A673 (cell line): ENCODE results near the gene CSNK1A1L. TPM values are rescaled to one million over a fixed set of nuclear protein-coding genes. Genes with fewer than 3 reads are reported as not detected.

Source experiments
- BruUV-seq: library from RNA; stranded (reverse); fragments of 400-500 nt; replicated peaks from 2 replicates; lab custom pipeline; 2021; lab: Mats Ljungman, UMichigan
- CTCF ChIA-PET: fragments of 300-600 bp; sonication (Branson Sonifier 250); formaldehyde crosslinking; loops from one replicate; lab custom pipeline; 2022; ENCODE audit warnings: antibody characterized with exemption; lab: Charles Lee
- POLR2A ChIA-PET: fragments of 300-600 bp; sonication (Branson Sonifier 250); formaldehyde crosslinking; loops from one replicate; lab custom pipeline; 2022; ENCODE audit warnings: antibody characterized with exemption; ENCODE audit not compliant: low non-redundant PET; lab: Charles Lee
- DNase-seq: peaks from one replicate; pipeline ENCODE4 v3.0.0-alpha.2; 2015; ENCODE audit warnings: low spot score
- H3K27ac ChIP-seq: fragments of 200-600 bp; sonication (generic); 2 replicates; pipeline ENCODE4 v1.5.1; 2016; ENCODE audit warnings: mixed run types, low read depth, mild to moderate bottlenecking, mixed read lengths, antibody characterized with exemption, low read length; ENCODE audit not compliant: poor library complexity, severe bottlenecking
- H3K27me3 ChIP-seq: fragments of 200-600 bp; sonication (generic); replicated peaks from 2 replicates; pipeline ENCODE4 v1.6.1; 2017; ENCODE audit warnings: mixed run types, low read depth, mild to moderate bottlenecking, mixed read lengths, antibody characterized with exemption, low read length; ENCODE audit not compliant: insufficient read depth, poor library complexity
- H3K36me3 ChIP-seq: fragments of 200-600 bp; sonication (generic); 2 replicates; pipeline ENCODE4 v1.6.1; 2016; ENCODE audit warnings: mixed run types, mild to moderate bottlenecking, mixed read lengths, antibody characterized with exemption, low read length; ENCODE audit not compliant: insufficient read depth, poor library complexity, severe bottlenecking
- H3K4me1 ChIP-seq: fragments of 200-600 bp; sonication (generic); 2 replicates; pipeline ENCODE4 v1.6.1; 2017; ENCODE audit warnings: mixed run types, mild to moderate bottlenecking, mixed read lengths, antibody characterized with exemption, low read length; ENCODE audit not compliant: insufficient read depth, poor library complexity, severe bottlenecking
- H3K4me3 ChIP-seq: fragments of 200-600 bp; sonication (generic); 2 replicates; pipeline ENCODE4 v1.5.1; 2016; ENCODE audit warnings: low read depth, mixed run types, mild to moderate bottlenecking, mixed read lengths, low read length; ENCODE audit not compliant: poor library complexity, severe bottlenecking
- H3K9me3 ChIP-seq: fragments of 200-600 bp; sonication (generic); 2 replicates; pipeline ENCODE4 v1.6.1; 2016; ENCODE audit warnings: mixed run types, low read depth, mild to moderate bottlenecking, mixed read lengths, antibody characterized with exemption, low read length; ENCODE audit not compliant: poor library complexity, severe bottlenecking
- EZH2 ChIP-seq: fragments of 200-600 bp; sonication (generic); IDR thresholded peaks from 2 replicates; pipeline ENCODE4 v1.6.1; 2017; ENCODE audit warnings: borderline replicate concordance, low read depth, mild to moderate bottlenecking, mixed read lengths, antibody characterized with exemption, low read length; ENCODE audit not compliant: poor library complexity, severe bottlenecking
- intact Hi-C: fragments of 100-400 bp; cut with micrococcal nuclease; formaldehyde crosslinking; loops from one replicate; pipeline ENCODE4 v1.10.0; 2022; ENCODE audit not compliant: unreplicated experiment
- total RNA-seq: library from RNA; stranded (reverse); gene quantifications from 2 replicates; pipeline ENCODE4 v1.2.3, GENCODE V29; 2021
- TF ChIP-seq, protein P1 (sequence below): fragments of 300-800, 200-600 bp; sonication (generic); conservative IDR thresholded peaks from 2 replicates; pipeline ENCODE4 v1.5.1; 2017; ENCODE audit warnings: low read depth, mild to moderate bottlenecking, antibody characterized with exemption, low read length, moderate library complexity, mixed read lengths

Gene CSNK1A1L
- total RNA-seq, 1 experiment from 2014 or later = not detected

DNA sequence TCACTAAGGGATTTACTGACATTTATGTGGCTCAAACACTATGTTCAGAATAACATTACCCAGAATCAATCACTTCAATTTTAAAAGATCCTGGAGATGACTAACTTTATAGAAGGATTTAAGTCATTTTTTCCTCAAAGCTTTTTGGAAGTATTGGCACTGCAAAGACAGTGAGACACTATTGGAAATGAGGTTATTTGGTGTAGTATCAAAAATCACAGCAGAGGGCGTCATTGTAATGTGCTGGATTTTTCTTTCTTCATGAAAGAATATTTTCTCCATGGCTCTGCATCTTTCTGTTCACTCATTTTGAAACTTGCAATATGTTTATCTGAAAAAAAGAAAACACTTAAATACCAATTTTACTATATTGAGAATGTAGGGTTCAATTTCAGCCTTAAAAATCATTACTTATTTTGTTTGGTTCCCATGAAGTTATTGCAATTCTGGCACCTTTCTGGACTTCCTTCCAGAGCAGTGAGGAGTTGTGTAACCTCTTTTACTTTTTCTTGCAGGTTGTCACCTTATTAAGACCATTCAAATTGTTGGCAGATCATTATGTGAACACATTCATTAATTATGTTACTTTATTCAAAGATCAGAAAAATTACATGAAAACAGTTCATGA is 3.7 kb upstream of the CSNK1A1L start:
- no TSS peak for BruUV-seq
- no peak overlapping the region for H3K27ac ChIP-seq
- no peaks in the 10 kb centered on the region for H3K4me1 ChIP-seq
- no peaks in the 10 kb centered on the region for H3K9me3 ChIP-seq
- TF ChIP-seq EZH2 = no peak
- TF ChIP-seq, protein P1, sequence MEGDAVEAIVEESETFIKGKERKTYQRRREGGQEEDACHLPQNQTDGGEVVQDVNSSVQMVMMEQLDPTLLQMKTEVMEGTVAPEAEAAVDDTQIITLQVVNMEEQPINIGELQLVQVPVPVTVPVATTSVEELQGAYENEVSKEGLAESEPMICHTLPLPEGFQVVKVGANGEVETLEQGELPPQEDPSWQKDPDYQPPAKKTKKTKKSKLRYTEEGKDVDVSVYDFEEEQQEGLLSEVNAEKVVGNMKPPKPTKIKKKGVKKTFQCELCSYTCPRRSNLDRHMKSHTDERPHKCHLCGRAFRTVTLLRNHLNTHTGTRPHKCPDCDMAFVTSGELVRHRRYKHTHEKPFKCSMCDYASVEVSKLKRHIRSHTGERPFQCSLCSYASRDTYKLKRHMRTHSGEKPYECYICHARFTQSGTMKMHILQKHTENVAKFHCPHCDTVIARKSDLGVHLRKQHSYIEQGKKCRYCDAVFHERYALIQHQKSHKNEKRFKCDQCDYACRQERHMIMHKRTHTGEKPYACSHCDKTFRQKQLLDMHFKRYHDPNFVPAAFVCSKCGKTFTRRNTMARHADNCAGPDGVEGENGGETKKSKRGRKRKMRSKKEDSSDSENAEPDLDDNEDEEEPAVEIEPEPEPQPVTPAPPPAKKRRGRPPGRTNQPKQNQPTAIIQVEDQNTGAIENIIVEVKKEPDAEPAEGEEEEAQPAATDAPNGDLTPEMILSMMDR = peak; percentile 86
- POLR2A ChIA-PET = no interaction called here
- peak; percentile 75 for DNase-seq
- intact Hi-C loops = loop anchor here (1.0 to 10.0 kb wide), 3 partner anchors 162 to 493 kb away; no protein-coding TSS in a partner anchor
- no peaks in the 10 kb centered on the region for H3K36me3 ChIP-seq
- H3K4me3 ChIP-seq = no peak overlapping the region
- H3K27me3 ChIP-seq = no peaks in the 10 kb centered on the region
- CTCF ChIA-PET = no interaction called here

DNA sequence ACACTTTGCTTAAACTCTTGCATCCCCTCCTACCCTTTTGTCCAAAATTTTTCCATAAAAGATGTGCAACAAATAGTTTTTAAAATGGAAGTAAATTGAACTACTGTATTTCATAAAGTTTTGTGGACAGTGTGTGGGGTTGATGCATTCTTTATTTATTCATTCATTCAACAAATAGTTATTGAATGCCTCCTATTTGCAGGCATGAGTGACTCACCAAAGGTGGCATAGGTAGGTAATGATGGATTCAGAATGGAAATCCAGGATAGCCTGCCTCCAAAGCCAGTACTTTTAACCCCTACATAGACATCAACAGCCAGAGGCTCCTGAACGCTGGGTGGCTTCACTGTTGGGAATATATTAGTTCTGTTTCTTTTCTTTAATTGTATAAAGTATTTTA is 2.4 kb upstream of the CSNK1A1L start:
- intact Hi-C loops = loop anchor here (2.0 to 10.0 kb wide), 2 partner anchors 163 to 267 kb away; no protein-coding TSS in a partner anchor
- H3K27me3 ChIP-seq = no peaks in the 10 kb centered on the region
- no peak for DNase-seq
- ChIA-PET POLR2A (no interaction called here), CTCF (no interaction called here)
- no peaks in the 10 kb centered on the region for H3K4me1 ChIP-seq
- no TSS peak for BruUV-seq
- no peak overlapping the region for H3K27ac ChIP-seq
- H3K9me3 ChIP-seq = no peaks in the 10 kb centered on the region
- H3K36me3 ChIP-seq = no peaks in the 10 kb centered on the region
- H3K4me3 ChIP-seq = no peak overlapping the region
- TF ChIP-seq EZH2 = no peak
- TF ChIP-seq, protein P1 = no peak

DNA sequence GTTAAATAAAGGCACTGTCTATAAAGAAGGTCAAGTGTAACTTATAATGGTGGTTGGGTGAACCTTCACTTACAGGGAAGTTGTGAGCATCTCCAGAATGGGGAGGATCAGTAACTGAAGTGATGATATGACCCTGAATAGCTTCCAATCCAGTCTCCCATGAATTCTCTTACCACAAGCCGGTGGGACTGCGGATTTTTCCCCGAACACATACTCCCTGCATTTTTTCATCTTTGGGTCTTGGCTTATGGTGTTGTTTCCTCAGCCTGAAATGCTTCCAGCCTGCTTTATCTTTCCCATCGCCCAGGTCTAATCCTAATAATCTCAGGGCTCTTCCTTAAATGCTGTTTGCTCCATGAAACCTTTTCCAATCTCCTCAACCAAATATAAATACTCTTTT is 2.0 kb upstream of the CSNK1A1L start:
- TF ChIP-seq, protein P1 = no peak
- TF ChIP-seq EZH2 = no peak
- H3K4me3 ChIP-seq = no peak overlapping the region
- no peaks in the 10 kb centered on the region for H3K4me1 ChIP-seq
- DNase-seq = no peak
- POLR2A ChIA-PET = no interaction called here
- no peak overlapping the region for H3K27ac ChIP-seq
- BruUV-seq = no TSS peak
- H3K36me3 ChIP-seq = no peaks in the 10 kb centered on the region
- H3K9me3 ChIP-seq = no peaks in the 10 kb centered on the region
- intact Hi-C loops = loop anchor here (10.0 kb wide), 1 partner anchor 267 kb away; no protein-coding TSS in a partner anchor
- CTCF ChIA-PET = no interaction called here
- no peaks in the 10 kb centered on the region for H3K27me3 ChIP-seq
